GM18498 (cell line): ENCODE data around the gene CHRNB2.

Source experiments
- ATAC-seq: cut with Tn5 transposase; IDR thresholded peaks from one replicate; pipeline ENCODE4 v1.9.1; 2021; ENCODE audit warnings: mild to moderate bottlenecking, moderate library complexity; ENCODE audit not compliant: unreplicated experiment

Gene CHRNB2

DNA sequence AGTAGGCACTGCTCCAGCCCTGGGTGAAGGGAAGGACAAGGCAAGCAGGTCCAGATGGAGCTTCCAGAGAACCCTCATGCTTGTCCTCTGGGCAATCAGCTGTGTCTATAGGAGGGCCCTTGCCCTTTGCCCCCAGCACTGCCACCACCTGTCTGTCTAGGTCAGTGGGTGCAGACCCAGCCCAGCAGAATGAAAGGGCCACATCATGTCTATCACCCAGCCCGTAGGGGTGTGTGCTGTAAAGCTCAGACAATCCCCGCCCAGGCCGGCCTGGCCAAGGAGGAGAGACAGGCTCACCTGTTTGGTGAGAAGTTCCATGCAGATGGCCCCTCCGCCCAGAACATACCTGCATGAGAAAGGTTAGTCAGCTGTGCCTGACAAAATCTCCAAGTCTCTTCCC lies 16.1 kb upstream of the CHRNB2 start:
- ATAC-seq, result no peak

DNA sequence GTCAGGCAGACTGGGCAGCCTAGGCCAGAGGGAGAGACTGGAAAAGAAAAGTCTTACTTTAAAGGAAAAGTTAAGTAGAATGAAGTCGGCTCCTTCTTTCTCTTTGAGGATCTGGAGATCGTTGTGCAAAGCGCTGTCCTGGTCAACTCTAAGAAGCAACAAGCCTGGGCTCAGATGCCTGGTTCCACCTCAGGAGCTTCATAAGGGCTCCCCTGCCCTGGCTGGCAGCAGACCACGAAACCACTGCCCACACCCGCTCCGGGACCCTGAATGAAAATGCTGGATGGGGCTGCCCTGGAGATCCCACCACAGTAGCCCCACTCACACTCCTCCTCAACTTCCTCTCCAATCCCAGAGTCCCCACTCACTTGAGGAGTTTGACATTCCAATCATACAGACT lies 15.5 kb upstream of the CHRNB2 start:
- ATAC-seq, result no peak

DNA sequence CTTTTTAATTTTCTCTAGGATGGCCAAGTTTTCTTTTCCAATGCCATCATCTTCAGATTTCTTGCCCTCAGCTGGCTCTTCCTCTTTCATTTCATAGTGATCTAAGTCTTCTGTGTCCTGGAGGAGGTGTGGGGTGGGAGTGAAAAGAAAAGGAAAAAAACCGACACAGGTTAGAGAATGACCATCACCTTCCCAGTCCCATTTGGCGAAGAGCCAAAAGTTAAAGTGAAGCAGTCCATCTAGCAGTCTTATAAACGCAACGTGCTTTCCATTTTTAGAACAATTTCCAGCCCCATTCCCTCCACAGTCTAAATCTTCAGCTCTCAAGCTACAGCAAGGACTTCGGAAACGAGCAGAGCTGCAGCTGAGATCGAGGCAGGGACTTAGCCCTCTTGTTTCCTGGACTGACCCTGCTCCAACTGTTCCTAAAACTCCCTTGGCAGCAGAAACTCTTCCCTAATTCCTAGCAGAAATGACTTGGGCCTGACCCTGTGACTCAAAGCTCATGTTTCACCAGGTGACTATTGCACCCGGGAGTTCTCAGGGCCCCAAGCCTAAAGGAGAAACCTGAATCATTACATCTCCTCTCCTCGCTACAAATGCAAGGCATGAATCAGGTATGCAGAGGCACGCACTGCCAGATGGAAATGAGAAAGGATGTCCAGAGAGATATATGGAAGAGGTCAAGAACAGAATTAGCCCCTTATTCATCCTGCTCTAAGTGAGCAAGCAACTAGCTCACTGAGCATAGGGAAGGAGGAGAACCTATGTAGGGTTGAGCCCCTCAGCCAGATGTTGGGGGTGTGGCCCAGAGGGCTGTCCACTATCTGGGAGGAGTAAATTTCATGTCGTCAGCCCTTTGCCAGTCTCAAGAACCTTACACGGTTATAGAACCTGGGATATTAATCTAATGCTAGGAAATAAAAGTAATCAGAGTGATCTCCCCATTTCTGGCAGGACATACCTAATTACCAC lies 14.2 kb upstream of the CHRNB2 start:
- no peak for ATAC-seq

DNA sequence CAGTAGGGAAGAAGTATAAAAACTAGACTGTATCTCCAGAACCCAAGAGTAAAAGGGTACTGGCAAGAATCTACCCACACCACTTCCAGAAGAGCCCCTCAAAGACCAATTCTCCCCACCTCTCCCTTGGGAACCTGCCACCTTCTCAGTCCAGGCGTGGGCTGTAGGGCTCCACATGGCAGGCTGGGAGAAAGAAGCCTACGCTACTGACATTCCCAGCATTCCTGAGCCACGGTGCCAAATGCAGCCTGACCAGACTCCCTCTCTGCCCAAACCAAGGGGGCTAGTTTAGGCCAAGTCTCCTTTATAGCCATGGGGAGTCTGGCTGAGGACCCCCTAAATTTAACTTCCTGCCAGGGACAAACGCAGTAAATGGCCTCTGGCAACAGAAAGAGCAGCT lies 11.2 kb upstream of the CHRNB2 start:
- no peak for ATAC-seq

DNA sequence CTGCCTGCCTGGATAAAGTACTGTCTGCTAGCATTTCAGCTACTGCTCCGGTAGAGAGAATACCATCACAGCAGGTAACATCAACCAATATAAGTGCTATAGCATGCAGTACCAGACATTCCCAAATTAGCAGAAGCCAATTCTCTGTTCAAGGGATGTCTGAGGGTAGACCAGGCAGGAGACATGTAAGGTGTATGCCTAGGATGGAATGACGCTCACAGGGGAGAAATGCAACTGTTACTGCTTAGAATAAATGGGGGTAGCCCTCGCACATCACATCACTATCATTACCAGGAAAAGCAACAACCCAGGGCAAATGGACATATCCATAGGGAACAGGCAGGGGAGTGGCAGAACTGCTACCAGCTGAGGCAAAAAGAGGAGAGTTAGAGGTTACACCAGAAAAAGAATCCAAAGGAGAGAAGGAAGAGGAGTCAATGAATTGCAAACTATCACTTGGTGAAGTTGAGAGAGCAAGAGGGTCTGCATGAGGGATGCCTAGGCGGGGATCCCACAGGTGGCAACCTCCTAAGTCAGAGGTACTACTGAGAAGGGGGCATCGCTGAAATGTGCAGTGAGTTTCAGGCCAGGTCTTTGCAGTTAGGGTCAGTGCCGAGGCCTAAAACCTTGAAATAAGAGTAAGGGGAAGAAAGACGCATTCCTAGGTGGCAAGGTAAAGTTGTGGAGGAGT lies 10.2 kb upstream of the CHRNB2 start:
- no peak for ATAC-seq

DNA sequence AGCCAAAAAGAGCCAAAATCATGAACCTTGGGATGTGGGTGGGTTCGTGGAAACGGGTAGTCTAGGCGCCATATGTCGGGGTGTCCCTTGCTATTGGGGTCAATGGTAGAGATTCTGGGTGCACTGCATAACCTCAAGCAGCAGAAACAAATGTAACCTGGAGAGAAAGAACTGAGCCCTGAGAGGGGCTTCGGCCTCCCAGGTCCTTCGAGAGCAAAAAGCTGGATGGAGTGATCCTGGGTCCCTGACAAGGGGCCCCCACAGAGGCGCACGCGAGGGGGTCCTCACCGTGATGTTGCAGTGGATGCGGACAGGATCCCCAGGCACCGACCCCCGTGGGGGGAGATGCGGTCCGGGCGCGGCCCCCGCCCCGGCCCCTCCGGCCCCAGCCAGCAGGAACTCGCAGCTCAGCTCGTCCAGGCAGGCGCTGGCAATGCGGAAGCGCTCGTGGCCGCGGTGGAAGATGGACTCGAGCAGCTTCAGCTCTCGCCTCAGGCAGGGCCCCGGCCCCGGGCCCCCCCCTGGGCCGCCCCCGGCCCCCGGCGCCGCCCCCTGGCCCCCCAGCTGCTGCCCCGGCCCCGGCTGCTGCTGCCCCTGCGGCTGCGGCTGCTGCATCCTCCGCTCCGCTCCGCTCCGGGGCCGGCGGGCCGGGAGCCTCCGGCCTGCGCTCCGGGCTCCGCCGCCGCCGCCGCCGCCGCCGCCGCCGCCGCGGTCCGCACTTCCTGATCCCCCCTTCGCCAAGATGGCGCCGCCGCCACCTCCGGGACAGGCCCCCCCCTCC lies 9.4 kb upstream of the CHRNB2 start, which contains the start of gene UBE2Q1:
Gene UBE2Q1 (minus strand): TSS at position 724 of the 781 bp plus-strand sequence. CDS start 109 bp downstream, at position 615.
- peak; percentile 15 for ATAC-seq

DNA sequence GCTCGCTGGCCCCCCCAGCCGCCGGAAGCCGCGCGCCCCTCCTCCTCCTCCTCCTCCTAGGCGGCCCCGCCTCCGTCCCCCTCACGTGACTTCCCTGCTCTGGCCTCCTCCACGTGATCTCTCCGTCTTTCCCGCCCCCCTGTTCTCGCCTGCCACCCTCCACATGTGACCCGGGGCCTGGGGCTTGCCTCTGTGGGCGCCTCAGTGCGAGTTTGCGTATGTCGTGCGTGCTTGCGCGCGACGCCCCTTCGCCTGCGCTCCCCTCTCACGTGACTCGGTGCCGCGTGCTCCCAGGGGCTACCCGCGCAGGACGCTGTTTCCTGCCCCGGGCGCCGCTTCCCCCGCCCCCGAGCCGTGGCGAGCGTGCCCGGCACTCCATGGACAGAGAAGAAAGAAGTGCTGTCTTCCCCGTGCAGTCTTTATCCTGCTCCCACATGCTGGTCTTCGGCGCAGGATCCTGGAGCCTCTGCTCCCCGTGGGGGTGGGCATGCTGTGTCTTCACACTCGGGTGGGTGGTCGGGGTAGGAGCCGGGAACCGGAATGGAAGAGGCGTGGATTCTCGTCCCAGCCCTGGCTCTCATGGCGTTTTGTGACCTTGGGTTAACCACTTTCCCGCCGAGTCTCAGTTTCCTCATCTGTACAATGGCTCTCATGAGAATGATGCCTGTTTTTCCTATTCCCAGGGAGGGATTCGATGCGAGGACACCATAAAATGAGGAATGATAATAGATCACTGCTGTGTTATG lies 8.7 kb upstream of the CHRNB2 start:
- peak; percentile 90 for ATAC-seq

DNA sequence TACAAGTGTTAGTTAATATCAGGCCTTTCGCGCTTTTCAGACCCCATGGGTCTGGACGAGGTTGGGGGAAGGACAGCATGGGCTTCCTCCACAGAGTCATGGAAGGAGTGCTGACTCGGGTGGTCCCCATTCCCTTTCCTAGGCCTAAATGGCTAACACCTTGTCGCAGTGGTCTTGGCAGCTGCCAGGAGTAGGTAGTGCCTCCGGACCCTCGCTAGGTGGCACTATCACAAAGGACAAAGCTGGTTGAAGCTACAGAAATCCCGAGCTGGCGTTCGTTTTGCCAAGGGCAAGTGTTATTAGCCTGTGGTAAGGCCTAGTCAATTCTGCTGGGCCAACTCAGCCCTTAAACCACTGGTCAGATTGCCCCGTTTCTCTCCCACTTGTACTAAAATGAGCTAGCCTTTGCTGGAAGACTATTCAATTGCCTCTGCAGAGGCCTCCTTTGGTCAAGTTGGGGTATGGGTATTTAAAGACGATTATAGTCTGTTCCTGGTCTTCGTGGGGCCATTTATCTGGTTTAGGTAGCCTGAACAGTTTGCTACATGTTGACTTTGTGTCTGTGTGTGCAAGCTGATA lies 8.0 kb upstream of the CHRNB2 start:
- ATAC-seq, result peak; percentile 38

DNA sequence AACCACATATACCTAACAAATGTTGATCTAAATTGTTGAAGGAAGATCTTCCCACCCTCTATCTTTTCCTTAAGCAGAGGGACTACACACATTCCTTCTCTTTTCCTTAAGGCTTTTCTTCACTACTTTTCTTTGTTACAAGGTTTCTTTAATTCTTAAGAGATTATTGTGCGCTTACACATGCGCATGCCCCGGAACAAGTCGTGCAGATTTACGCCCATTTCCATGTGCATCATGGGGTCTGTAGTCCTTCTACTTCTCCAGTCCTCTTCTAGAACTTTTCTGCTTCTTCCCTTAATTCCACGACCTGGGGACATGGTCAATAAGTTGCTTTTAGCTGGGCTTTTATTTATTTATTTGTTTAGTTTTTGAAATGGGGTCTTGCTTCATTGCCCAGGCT lies 1.7 kb upstream of the CHRNB2 start:
- no peak for ATAC-seq

DNA sequence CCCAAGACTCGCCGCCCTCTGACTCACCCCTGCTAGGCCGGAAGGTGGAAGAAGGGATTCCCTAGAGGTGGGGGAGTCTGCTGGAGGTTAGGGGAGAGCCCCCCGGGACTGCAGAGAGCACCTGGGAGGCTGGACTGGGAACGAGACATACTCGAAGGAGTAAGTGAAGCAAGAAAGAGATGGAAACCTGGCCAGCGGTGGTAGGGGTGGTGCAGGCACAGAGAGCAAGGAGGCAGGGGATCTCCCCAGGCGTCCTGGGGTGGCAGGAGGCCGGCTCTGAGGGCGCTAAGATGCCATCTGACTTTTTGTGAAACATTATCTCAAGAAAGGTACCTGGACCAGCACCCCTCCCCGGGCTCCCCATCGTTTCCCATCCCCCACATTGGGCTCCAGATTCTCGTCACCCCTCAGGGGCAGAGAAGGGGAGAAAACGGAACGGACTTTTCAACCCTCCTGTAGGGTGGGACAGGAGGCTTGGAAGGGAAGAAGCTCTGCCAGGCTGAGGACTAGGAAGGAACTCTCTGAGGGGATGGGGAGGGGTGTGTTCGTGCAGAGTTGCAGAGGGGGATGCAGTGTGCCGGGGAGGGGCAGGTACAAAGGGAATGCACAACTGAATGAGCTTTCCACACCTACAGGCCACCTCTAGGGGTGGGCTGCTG lies 708 bp downstream of the CHRNB2 start:
- ATAC-seq, result no peak

DNA sequence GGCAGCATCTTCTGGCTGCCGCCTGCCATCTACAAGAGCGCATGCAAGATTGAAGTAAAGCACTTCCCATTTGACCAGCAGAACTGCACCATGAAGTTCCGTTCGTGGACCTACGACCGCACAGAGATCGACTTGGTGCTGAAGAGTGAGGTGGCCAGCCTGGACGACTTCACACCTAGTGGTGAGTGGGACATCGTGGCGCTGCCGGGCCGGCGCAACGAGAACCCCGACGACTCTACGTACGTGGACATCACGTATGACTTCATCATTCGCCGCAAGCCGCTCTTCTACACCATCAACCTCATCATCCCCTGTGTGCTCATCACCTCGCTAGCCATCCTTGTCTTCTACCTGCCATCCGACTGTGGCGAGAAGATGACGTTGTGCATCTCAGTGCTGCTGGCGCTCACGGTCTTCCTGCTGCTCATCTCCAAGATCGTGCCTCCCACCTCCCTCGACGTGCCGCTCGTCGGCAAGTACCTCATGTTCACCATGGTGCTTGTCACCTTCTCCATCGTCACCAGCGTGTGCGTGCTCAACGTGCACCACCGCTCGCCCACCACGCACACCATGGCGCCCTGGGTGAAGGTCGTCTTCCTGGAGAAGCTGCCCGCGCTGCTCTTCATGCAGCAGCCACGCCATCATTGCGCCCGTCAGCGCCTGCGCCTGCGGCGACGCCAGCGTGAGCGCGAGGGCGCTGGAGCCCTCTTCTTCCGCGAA lies 3.8 kb downstream of the CHRNB2 start:
- ATAC-seq, result no peak

DNA sequence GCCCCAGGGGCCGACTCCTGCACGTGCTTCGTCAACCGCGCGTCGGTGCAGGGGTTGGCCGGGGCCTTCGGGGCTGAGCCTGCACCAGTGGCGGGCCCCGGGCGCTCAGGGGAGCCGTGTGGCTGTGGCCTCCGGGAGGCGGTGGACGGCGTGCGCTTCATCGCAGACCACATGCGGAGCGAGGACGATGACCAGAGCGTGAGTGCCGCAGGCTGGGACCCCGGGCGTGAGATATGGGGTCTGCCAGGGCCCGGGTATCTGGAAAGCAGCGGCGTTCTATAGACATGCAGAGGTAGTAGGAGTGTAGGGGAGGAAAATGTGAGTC lies 4.3 kb downstream of the CHRNB2 start:
- ATAC-seq, result no peak

DNA sequence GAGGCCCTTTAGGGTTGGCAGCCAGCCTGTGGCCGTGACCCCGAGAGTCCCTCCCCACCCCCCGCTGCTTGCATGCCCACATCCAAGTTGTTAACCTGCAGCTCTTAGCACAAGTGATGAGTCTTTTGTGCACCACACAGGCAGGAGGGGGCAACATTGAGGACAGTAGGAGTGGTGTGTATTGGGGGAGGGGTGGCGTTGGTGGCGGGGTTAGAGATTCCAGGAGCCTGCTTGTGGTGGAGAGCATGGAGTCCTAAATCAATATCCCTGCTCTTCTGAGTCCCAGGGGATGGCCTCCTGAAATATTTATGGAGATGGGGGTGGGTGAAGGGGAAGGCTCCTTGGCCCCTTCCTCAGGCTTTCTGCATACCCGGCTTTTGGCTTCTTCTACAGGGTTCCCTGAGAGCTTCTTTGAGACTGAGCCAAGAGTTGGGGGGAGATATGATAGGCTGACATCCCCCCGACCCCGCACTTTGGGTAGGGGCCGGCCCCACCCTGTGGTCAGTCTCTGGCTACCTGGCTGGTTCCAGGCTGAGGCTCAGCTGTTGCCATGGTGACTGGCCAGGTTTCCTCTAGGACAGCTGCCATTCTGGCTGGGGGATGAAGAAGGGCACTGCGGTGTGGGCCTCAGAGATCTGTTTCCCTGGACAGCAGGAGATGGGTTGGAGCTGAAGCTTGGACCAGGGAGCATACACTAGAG lies 5.0 kb downstream of the CHRNB2 start:
- no peak for ATAC-seq

DNA sequence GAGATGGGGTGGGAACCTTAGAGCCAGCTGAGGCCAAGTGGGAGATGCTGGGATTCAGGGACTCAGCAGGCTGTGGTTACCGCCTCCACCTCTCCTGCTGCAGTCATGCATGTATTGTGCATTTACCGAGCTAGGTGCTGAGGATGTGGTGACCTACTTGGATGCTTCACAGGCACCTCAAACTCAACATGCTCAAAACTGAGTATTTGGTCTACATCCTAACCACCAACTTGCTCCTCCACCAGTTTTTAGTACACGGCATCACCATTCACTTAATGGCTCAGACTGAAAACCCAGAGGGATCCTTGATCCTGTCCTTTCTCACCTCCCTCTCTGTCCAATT lies 5.6 kb downstream of the CHRNB2 start:
- ATAC-seq, result no peak

DNA sequence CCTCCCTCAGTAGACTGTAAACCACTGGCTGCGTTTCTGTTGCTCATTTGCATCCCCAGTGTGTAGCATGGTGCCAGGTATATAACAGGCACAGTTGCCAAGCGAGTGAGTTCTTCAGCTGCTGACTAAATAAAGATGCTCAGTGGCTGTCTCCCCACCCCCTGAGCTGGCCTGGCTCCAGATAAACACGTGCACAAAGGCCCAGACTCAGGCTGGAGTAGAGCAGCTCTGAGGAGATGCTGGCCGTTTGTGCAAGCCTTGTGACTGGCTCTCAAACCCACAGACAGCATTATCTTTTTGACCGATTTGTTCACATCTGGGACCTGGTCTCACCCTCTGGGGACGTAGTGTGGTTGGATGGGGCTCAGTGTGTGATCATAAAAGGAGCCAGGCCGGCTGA lies 7.1 kb downstream of the CHRNB2 start:
- ATAC-seq, result no peak

DNA sequence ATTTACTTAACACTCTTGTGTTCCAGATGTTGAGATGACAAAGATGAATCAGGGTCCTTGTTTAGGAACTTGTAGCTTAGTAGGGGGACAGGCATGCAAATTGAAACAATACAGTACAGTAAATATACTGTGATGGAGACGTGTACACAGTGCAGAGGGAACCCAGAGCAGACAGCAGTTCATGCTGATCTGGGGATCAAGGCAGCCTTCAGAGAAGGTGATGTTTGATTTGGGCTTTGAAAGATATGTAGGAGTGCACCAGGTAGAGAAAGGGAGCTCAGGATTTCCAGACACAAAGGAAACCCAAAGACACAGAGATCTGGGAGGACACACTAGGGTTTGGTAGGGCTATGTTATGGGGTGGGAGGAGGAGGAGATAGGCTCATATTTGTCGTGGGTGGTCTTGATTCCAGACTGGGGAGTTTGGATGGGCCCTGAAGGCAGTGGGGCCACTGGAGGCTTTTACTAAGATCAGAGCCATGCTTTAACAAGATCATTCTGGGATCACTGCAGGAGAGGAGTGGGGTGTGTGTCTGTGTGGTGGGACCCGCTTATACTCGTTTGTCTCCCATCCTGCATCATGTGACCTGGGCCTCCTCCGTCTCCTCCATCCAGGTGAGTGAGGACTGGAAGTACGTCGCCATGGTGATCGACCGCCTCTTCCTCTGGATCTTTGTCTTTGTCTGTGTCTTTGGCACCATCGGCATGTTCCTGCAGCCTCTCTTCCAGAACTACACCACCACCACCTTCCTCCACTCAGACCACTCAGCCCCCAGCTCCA lies 7.8 kb downstream of the CHRNB2 start:
- ATAC-seq, result no peak

DNA sequence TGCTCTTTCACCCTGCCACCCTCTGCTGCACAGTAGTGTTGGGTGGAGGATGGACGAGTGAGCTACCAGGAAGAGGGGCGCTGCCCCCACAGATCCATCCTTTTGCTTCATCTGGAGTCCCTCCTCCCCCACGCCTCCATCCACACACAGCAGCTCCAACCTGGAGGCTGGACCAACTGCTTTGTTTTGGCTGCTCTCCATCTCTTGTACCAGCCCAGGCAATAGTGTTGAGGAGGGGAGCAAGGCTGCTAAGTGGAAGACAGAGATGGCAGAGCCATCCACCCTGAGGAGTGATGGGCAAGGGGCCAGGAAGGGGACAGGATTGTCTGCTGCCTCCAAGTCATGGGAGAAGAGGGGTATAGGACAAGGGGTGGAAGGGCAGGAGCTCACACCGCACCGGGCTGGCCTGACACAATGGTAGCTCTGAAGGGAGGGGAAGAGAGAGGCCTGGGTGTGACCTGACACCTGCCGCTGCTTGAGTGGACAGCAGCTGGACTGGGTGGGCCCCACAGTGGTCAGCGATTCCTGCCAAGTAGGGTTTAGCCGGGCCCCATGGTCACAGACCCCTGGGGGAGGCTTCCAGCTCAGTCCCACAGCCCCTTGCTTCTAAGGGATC lies 8.5 kb downstream of the CHRNB2 start:
- no peak for ATAC-seq
